ENCODE data around the gene LCK.
A peak's percentile ranks its signal among the peaks of the same experiment; 100 is the strongest.

Gene LCK

GRCh38 chr1:32220746-32221580, 30.1 kb upstream of the LCK start (continued):
- no peak for TF ChIP-seq ZFP3 (CRISPR knock-in tag; IDR thresholded peaks at IDR 0.05)
- no peak for TF ChIP-seq OSR1 (CRISPR knock-in tag; IDR thresholded peaks at IDR 0.05)
- TF ChIP-seq TOX (CRISPR knock-in tag; IDR thresholded peaks at IDR 0.05; ENCODE audit: borderline replicate concordance), result no peak
- no peak for TF ChIP-seq CREB5 (CRISPR knock-in tag; IDR thresholded peaks at IDR 0.05; ENCODE audit: low read depth)
- TF ChIP-seq, protein P1, sequence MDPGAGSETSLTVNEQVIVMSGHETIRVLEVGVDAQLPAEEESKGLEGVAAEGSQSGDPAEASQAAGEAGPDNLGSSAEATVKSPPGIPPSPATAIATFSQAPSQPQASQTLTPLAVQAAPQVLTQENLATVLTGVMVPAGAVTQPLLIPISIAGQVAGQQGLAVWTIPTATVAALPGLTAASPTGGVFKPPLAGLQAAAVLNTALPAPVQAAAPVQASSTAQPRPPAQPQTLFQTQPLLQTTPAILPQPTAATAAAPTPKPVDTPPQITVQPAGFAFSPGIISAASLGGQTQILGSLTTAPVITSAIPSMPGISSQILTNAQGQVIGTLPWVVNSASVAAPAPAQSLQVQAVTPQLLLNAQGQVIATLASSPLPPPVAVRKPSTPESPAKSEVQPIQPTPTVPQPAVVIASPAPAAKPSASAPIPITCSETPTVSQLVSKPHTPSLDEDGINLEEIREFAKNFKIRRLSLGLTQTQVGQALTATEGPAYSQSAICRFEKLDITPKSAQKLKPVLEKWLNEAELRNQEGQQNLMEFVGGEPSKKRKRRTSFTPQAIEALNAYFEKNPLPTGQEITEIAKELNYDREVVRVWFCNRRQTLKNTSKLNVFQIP (CRISPR knock-in tag; IDR thresholded peaks at IDR 0.05; ENCODE audit: borderline replicate concordance, low read depth), result no peak
- TF ChIP-seq PPARA (CRISPR knock-in tag; IDR thresholded peaks at IDR 0.05; ENCODE audit: borderline replicate concordance), result no peak
- TF ChIP-seq ZFP30 (CRISPR knock-in tag; IDR thresholded peaks at IDR 0.05), result no peak
- TF ChIP-seq ARNTL (CRISPR knock-in tag; IDR thresholded peaks at IDR 0.05; ENCODE audit: borderline replicate concordance, low read depth), result no peak
- TF ChIP-seq TCF4 (CRISPR knock-in tag; IDR thresholded peaks at IDR 0.05; ENCODE audit: borderline replicate concordance), result no peak
- no peak for TF ChIP-seq ZNF565 (CRISPR knock-in tag; conservative IDR thresholded peaks at IDR 0.05; ENCODE audit: low read depth)

GRCh38 chr1:32221581-32221979, 29.5 kb upstream of the LCK start:
- ATAC-seq, result peak; percentile 3; the same call in 2 of the 3 replicates
- TF ChIP-seq RARB (CRISPR knock-in tag; IDR thresholded peaks at IDR 0.05), result no peak
- no peak for TF ChIP-seq CSDC2 (CRISPR knock-in tag; IDR thresholded peaks at IDR 0.05)
- no peak for TF ChIP-seq CREB5 (CRISPR knock-in tag; IDR thresholded peaks at IDR 0.05; ENCODE audit: low read depth)
- TF ChIP-seq, protein P2, sequence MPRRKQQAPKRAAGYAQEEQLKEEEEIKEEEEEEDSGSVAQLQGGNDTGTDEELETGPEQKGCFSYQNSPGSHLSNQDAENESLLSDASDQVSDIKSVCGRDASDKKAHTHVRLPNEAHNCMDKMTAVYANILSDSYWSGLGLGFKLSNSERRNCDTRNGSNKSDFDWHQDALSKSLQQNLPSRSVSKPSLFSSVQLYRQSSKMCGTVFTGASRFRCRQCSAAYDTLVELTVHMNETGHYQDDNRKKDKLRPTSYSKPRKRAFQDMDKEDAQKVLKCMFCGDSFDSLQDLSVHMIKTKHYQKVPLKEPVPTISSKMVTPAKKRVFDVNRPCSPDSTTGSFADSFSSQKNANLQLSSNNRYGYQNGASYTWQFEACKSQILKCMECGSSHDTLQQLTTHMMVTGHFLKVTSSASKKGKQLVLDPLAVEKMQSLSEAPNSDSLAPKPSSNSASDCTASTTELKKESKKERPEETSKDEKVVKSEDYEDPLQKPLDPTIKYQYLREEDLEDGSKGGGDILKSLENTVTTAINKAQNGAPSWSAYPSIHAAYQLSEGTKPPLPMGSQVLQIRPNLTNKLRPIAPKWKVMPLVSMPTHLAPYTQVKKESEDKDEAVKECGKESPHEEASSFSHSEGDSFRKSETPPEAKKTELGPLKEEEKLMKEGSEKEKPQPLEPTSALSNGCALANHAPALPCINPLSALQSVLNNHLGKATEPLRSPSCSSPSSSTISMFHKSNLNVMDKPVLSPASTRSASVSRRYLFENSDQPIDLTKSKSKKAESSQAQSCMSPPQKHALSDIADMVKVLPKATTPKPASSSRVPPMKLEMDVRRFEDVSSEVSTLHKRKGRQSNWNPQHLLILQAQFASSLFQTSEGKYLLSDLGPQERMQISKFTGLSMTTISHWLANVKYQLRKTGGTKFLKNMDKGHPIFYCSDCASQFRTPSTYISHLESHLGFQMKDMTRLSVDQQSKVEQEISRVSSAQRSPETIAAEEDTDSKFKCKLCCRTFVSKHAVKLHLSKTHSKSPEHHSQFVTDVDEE (CRISPR knock-in tag; IDR thresholded peaks at IDR 0.05), result no peak
- no peak for TF ChIP-seq ARNTL (CRISPR knock-in tag; IDR thresholded peaks at IDR 0.05; ENCODE audit: borderline replicate concordance, low read depth)
- no peak for TF ChIP-seq BACH2 (CRISPR knock-in tag; IDR thresholded peaks at IDR 0.05; ENCODE audit: borderline replicate concordance)
- TF ChIP-seq TOX (CRISPR knock-in tag; IDR thresholded peaks at IDR 0.05; ENCODE audit: borderline replicate concordance), result no peak
- TF ChIP-seq SNAI2 (CRISPR knock-in tag; IDR thresholded peaks at IDR 0.05), result no peak
- no peak for TF ChIP-seq ZNF8 (CRISPR knock-in tag; IDR thresholded peaks at IDR 0.05)
- no peak for TF ChIP-seq TCF4 (CRISPR knock-in tag; IDR thresholded peaks at IDR 0.05; ENCODE audit: borderline replicate concordance)

- peak; percentile 96 for ATAC-seq
- no peak for TF ChIP-seq ZNF70 (CRISPR knock-in tag; IDR thresholded peaks at IDR 0.05)
- TF ChIP-seq TCF4 (CRISPR knock-in tag; IDR thresholded peaks at IDR 0.05; ENCODE audit: borderline replicate concordance), result no peak
- TF ChIP-seq SNAI2 (CRISPR knock-in tag; IDR thresholded peaks at IDR 0.05), result no peak
Measured at GRCh38 chr1:32221980-32222755, 28.9 kb upstream of the LCK start, which contains the start of the genes EIF3I and TMEM234. EIF3I (plus strand) TSS chr1:32222407; CDS start chr1:32222442, 35 bp downstream. TMEM234 (minus strand) TSS chr1:32222353; CDS start chr1:32222322, 31 bp downstream.

- ATAC-seq, result no peak
Measured at GRCh38 chr1:32223683-32224082, 27.4 kb upstream of the LCK start.

More at GRCh38 chr1:32223683-32224082, 27.4 kb upstream of the LCK start:
- TF ChIP-seq ESRRG (CRISPR knock-in tag; IDR thresholded peaks at IDR 0.05) (no peak), ZFP3 (CRISPR knock-in tag; IDR thresholded peaks at IDR 0.05) (no peak), ZC3H10 (CRISPR knock-in tag; IDR thresholded peaks at IDR 0.05) (no peak), PPARA (CRISPR knock-in tag; IDR thresholded peaks at IDR 0.05; ENCODE audit: borderline replicate concordance) (no peak), ZNF70 (CRISPR knock-in tag; IDR thresholded peaks at IDR 0.05) (no peak), BACH2 (CRISPR knock-in tag; IDR thresholded peaks at IDR 0.05; ENCODE audit: borderline replicate concordance) (no peak), RARB (CRISPR knock-in tag; IDR thresholded peaks at IDR 0.05) (no peak), ARNTL (CRISPR knock-in tag; IDR thresholded peaks at IDR 0.05; ENCODE audit: borderline replicate concordance, low read depth) (no peak), OSR1 (CRISPR knock-in tag; IDR thresholded peaks at IDR 0.05) (no peak), ZNF565 (CRISPR knock-in tag; conservative IDR thresholded peaks at IDR 0.05; ENCODE audit: low read depth) (no peak)
- TF ChIP-seq, protein P2 (CRISPR knock-in tag; IDR thresholded peaks at IDR 0.05), result no peak
- TF ChIP-seq, protein P1 (CRISPR knock-in tag; IDR thresholded peaks at IDR 0.05; ENCODE audit: borderline replicate concordance, low read depth), result no peak

All from SK-N-SH treated with all-trans-retinoic acid at 6 μM for 48 hours (cell line).